ENCODE measurements around the gene CNIH1. TPM values are rescaled to one million over a fixed set of nuclear protein-coding genes. Genes with fewer than 3 reads are reported as not detected.
"Not testable (repeated sequence)": the region's sequence is repeated elsewhere in the genome, so short reads cannot be mapped to it uniquely, and the experiment has no call there.

The CNIH1 gene
- total RNA-seq, 5 donors from 2014 or later (not counting 1 experiment from before 2014, with no cell fraction given) = 39.1 to 52.7 (median 42.1) TPM

- Histone ChIP-seq H3K36me3 (ENCODE audit: control insufficient read depth in 2 of 2, extremely low read depth in 1 of 2, insufficient read depth in 1 of 2, low read length in 1 of 2) (no peaks in the 10 kb centered on the region), H3K4me1 (ENCODE audit: control insufficient read depth in 1 of 2, extremely low read depth in 1 of 2, insufficient read depth in 2 of 2, low read length in 2 of 2) (no peaks in the 10 kb centered on the region), H3K27me3 (replicated peaks in 1 of 2; ENCODE audit: control insufficient read depth in 2 of 2, extremely low read depth in 1 of 2, insufficient read depth in 2 of 2, low read length in 1 of 2) (peaks cover 0 to 17% of the 10 kb centered on the region in 2 experiments), H3K4me3 (ENCODE audit: control insufficient read depth in 1 of 2, extremely low read depth in 1 of 2, low read length in 1 of 2) (no peak overlapping the region), H3K9me3 (no peaks in the 10 kb centered on the region), H3K27ac (ENCODE audit: low read length) (no peak overlapping the region)
- peaks cover 20 to 27% of the 10 kb centered on the region in 2 donors for H3K27me3 Mint-ChIP-seq
- ChIA-PET POLR2A (no interaction called here), CTCF (no interaction called here)
- no peak overlapping the region for H3K27ac Mint-ChIP-seq
- no peaks in the 10 kb centered on the region for H3K9me3 Mint-ChIP-seq
- no peaks in the 10 kb centered on the region for H3K36me3 Mint-ChIP-seq
- no peak overlapping the region for H3K4me3 Mint-ChIP-seq
- H3K4me1 Mint-ChIP-seq = no peaks in the 10 kb centered on the region
- ATAC-seq (replicated peaks in 1 of 4) (no peak), DNase-seq (no peak)
- 100% methylated on average over 3 of the region's 5 CpGs for WGBS (ENCODE audit: insufficient coverage)
These were observed 53.8 kb downstream of the CNIH1 start for GRCh38 chr14:54387328-54387727.

GRCh38 chr14:54385556-54385955, 55.6 kb downstream of the CNIH1 start:
- Histone ChIP-seq H3K27ac (ENCODE audit: low read length) (no peak overlapping the region), H3K4me3 (ENCODE audit: control insufficient read depth in 1 of 2, extremely low read depth in 1 of 2, low read length in 1 of 2) (no peak overlapping the region), H3K27me3 (replicated peaks in 1 of 2; ENCODE audit: control insufficient read depth in 2 of 2, extremely low read depth in 1 of 2, insufficient read depth in 2 of 2, low read length in 1 of 2) (peaks cover 0 to 14% of the 10 kb centered on the region in 2 experiments), H3K4me1 (ENCODE audit: control insufficient read depth in 1 of 2, extremely low read depth in 1 of 2, insufficient read depth in 2 of 2, low read length in 2 of 2) (no peaks in the 10 kb centered on the region), H3K9me3 (no peaks in the 10 kb centered on the region), H3K36me3 (ENCODE audit: control insufficient read depth in 2 of 2, extremely low read depth in 1 of 2, insufficient read depth in 1 of 2, low read length in 1 of 2) (no peaks in the 10 kb centered on the region)
- no peak for ATAC-seq (replicated peaks in 1 of 4)
- peaks cover 18 to 24% of the 10 kb centered on the region in 2 donors for H3K27me3 Mint-ChIP-seq
- ChIA-PET CTCF (no interaction called here), POLR2A (no interaction called here)
- no peaks in the 10 kb centered on the region for H3K36me3 Mint-ChIP-seq
- H3K4me3 Mint-ChIP-seq = no peak overlapping the region
- H3K9me3 Mint-ChIP-seq = no peaks in the 10 kb centered on the region
- no peak for DNase-seq
- no peak overlapping the region for H3K27ac Mint-ChIP-seq
- H3K4me1 Mint-ChIP-seq = no peaks in the 10 kb centered on the region
- WGBS (ENCODE audit: insufficient coverage) = 92% methylated on average over 4 of the region's 4 CpGs

DNA sequence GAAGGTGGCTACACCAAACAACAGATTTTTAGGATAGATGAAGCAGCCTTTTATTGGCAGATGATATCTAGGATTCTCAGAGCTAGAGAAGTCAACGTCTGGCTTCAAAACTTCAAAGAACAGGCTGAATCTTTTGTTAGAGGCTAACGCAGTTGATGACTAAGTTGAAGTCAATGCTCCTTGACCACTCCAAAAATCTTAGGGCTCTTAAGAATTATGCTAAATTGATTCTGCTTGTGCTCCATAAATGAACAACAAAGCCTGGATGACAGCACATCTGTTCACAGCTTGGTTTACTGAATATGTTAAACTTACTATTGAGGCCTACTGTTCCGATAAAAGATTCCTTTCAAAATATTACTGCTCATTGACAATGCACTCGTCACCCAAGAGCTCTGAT, 57.3 kb downstream of the CNIH1 start:
- DNase-seq = no peak
- H3K27me3 ChIP-seq (replicated peaks in 1 of 2; ENCODE audit: control insufficient read depth in 2 of 2, extremely low read depth in 1 of 2, insufficient read depth in 2 of 2, low read length in 1 of 2) = peaks cover 0 to 5% of the 10 kb centered on the region in 2 experiments
- ChIA-PET POLR2A (no interaction called here), CTCF (no interaction called here)
- H3K27me3 Mint-ChIP-seq = peaks cover 18 to 30% of the 10 kb centered on the region in 2 donors
- H3K36me3 ChIP-seq (ENCODE audit: control insufficient read depth in 2 of 2, extremely low read depth in 1 of 2, insufficient read depth in 1 of 2, low read length in 1 of 2) = no peaks in the 10 kb centered on the region
- H3K4me1 Mint-ChIP-seq = no peaks in the 10 kb centered on the region
- H3K27ac ChIP-seq (ENCODE audit: low read length) = no peak overlapping the region
- no peak overlapping the region for H3K4me3 Mint-ChIP-seq
- WGBS (ENCODE audit: insufficient coverage) = 65% methylated on average over 2 of the region's 4 CpGs
- no peak overlapping the region for H3K27ac Mint-ChIP-seq
- ATAC-seq (replicated peaks in 1 of 4) = no peak
- no peaks in the 10 kb centered on the region for H3K4me1 ChIP-seq (ENCODE audit: control insufficient read depth in 1 of 2, extremely low read depth in 1 of 2, insufficient read depth in 2 of 2, low read length in 2 of 2)
- no peaks in the 10 kb centered on the region for H3K9me3 ChIP-seq
- H3K4me3 ChIP-seq (ENCODE audit: control insufficient read depth in 1 of 2, extremely low read depth in 1 of 2, low read length in 1 of 2) = no peak overlapping the region
- no peaks in the 10 kb centered on the region for H3K36me3 Mint-ChIP-seq
- no peaks in the 10 kb centered on the region for H3K9me3 Mint-ChIP-seq

- H3K27me3 Mint-ChIP-seq = peaks cover 4 to 10% of the 10 kb centered on the region in 2 donors
- H3K4me3 ChIP-seq (ENCODE audit: control insufficient read depth in 1 of 2, extremely low read depth in 1 of 2, low read length in 1 of 2) = no peak overlapping the region
- H3K36me3 Mint-ChIP-seq = no peaks in the 10 kb centered on the region
- H3K4me1 ChIP-seq (ENCODE audit: control insufficient read depth in 1 of 2, extremely low read depth in 1 of 2, insufficient read depth in 2 of 2, low read length in 2 of 2) = no peaks in the 10 kb centered on the region
- ATAC-seq (replicated peaks in 1 of 4) (no peak), DNase-seq (no peak)
- no peaks in the 10 kb centered on the region for H3K9me3 ChIP-seq
- peaks cover 0 to 9% of the 10 kb centered on the region in 2 experiments for H3K27me3 ChIP-seq (replicated peaks in 1 of 2; ENCODE audit: control insufficient read depth in 2 of 2, extremely low read depth in 1 of 2, insufficient read depth in 2 of 2, low read length in 1 of 2)
- no peak overlapping the region for H3K4me3 Mint-ChIP-seq
- H3K27ac Mint-ChIP-seq = no peak overlapping the region
- ChIA-PET CTCF (interaction anchor here in 1 of 2 donors (0.6 kb wide), 1 partner anchor 60 kb away, joined by 3 read pairs; no protein-coding TSS in a partner anchor), POLR2A (no interaction called here)
- no peaks in the 10 kb centered on the region for H3K4me1 Mint-ChIP-seq
- no peaks in the 10 kb centered on the region for H3K9me3 Mint-ChIP-seq
- no peaks in the 10 kb centered on the region for H3K36me3 ChIP-seq (ENCODE audit: control insufficient read depth in 2 of 2, extremely low read depth in 1 of 2, insufficient read depth in 1 of 2, low read length in 1 of 2)
- H3K27ac ChIP-seq (ENCODE audit: low read length) = no peak overlapping the region
These were observed 59.4 kb downstream of the CNIH1 start for GRCh38 chr14:54381821-54382220.

DNA sequence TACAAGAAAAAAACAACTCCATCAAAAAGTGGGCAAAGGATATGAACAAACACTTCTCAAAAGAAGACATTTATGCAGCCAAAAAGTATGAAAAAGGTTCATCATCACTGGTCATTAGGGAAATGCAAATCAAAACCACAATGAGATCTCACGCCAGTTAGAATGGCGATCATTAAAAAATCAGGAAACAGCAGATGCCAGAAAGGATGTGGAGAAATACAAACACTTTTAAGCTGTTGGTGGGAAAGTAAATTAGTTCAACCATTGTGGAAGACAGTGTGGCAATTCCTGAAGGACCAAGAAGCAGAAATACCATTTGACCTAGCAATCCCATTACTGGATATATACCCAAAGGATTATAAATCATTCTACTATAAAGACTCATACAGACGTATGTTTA, 60.6 kb downstream of the CNIH1 start:
- H3K36me3 ChIP-seq (ENCODE audit: control insufficient read depth in 2 of 2, extremely low read depth in 1 of 2, insufficient read depth in 1 of 2, low read length in 1 of 2); H3K4me1 ChIP-seq (ENCODE audit: control insufficient read depth in 1 of 2, extremely low read depth in 1 of 2, insufficient read depth in 2 of 2, low read length in 2 of 2); H3K4me3 ChIP-seq (ENCODE audit: control insufficient read depth in 1 of 2, extremely low read depth in 1 of 2, low read length in 1 of 2); H3K9me3 Mint-ChIP-seq; H3K4me1 Mint-ChIP-seq; H3K4me3 Mint-ChIP-seq; POLR2A ChIA-PET; H3K27me3 Mint-ChIP-seq; H3K27ac Mint-ChIP-seq; ATAC-seq (replicated peaks in 1 of 4); H3K27ac ChIP-seq (ENCODE audit: low read length); H3K9me3 ChIP-seq; DNase-seq; H3K36me3 Mint-ChIP-seq: not testable (repeated sequence)
- CTCF ChIA-PET = interaction anchor here in 1 of 2 donors (0.7 kb wide), 1 partner anchor 61 kb away, joined by 4 read pairs; the partner anchor contains the start of gene CNIH1
- 75% methylated on average over 2 of the region's 3 CpGs for WGBS (ENCODE audit: insufficient coverage)
- peaks cover 0 to 13% of the 10 kb centered on the region in 2 experiments for H3K27me3 ChIP-seq (replicated peaks in 1 of 2; ENCODE audit: control insufficient read depth in 2 of 2, extremely low read depth in 1 of 2, insufficient read depth in 2 of 2, low read length in 1 of 2)

GRCh38 chr14:54378893-54379292, 62.3 kb downstream of the CNIH1 start:
- H3K36me3 ChIP-seq (ENCODE audit: control insufficient read depth in 2 of 2, extremely low read depth in 1 of 2, insufficient read depth in 1 of 2, low read length in 1 of 2); H3K4me1 ChIP-seq (ENCODE audit: control insufficient read depth in 1 of 2, extremely low read depth in 1 of 2, insufficient read depth in 2 of 2, low read length in 2 of 2); H3K27me3 Mint-ChIP-seq; DNase-seq; CTCF ChIA-PET; H3K27ac Mint-ChIP-seq; H3K4me1 Mint-ChIP-seq; H3K4me3 Mint-ChIP-seq; H3K36me3 Mint-ChIP-seq; ATAC-seq (replicated peaks in 1 of 4); H3K9me3 ChIP-seq; H3K9me3 Mint-ChIP-seq; H3K27ac ChIP-seq (ENCODE audit: low read length); POLR2A ChIA-PET; H3K4me3 ChIP-seq (ENCODE audit: control insufficient read depth in 1 of 2, extremely low read depth in 1 of 2, low read length in 1 of 2): not testable (repeated sequence)
- H3K27me3 ChIP-seq (replicated peaks in 1 of 2; ENCODE audit: control insufficient read depth in 2 of 2, extremely low read depth in 1 of 2, insufficient read depth in 2 of 2, low read length in 1 of 2) = peaks cover 0 to 13% of the 10 kb centered on the region in 2 experiments
- no CpG with 5 or more reads among the region's 5 CpGs for WGBS (ENCODE audit: insufficient coverage)

DNA sequence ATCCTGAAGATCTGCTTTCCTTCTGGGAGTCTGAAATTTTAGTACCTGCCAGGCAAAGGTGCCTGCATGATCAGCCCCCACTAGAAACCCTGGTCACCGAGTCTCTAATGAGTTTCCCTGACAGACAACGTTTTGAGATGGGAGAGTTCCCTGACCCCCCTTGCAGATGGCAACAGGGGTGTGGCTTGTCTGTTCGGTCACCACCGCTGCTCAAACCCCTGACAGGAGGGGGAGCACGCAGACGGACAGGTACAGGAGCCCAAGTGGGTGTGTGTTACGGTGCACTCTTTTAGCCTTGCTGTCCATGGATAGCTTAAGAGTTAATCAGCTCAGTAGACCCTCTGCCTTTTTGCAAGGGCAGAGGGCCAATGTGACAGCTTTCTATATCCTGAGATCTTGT, 63.7 kb downstream of the CNIH1 start:
- WGBS (ENCODE audit: insufficient coverage) = 80% methylated on average over 7 of the region's 7 CpGs
- ATAC-seq (replicated peaks in 1 of 4) (no peak), DNase-seq (no peak)
- Mint-ChIP-seq H3K9me3 (no peaks in the 10 kb centered on the region), H3K27me3 (peaks cover 6 to 10% of the 10 kb centered on the region in 2 donors), H3K4me3 (no peak overlapping the region), H3K27ac (no peak overlapping the region), H3K4me1 (no peaks in the 10 kb centered on the region), H3K36me3 (no peaks in the 10 kb centered on the region)
- no peaks in the 10 kb centered on the region for H3K9me3 ChIP-seq
- POLR2A ChIA-PET = no interaction called here
- no peaks in the 10 kb centered on the region for H3K4me1 ChIP-seq (ENCODE audit: control insufficient read depth in 1 of 2, extremely low read depth in 1 of 2, insufficient read depth in 2 of 2, low read length in 2 of 2)
- H3K4me3 ChIP-seq (ENCODE audit: control insufficient read depth in 1 of 2, extremely low read depth in 1 of 2, low read length in 1 of 2) = no peak overlapping the region
- peaks cover 0 to 16% of the 10 kb centered on the region in 2 experiments for H3K27me3 ChIP-seq (replicated peaks in 1 of 2; ENCODE audit: control insufficient read depth in 2 of 2, extremely low read depth in 1 of 2, insufficient read depth in 2 of 2, low read length in 1 of 2)
- no peaks in the 10 kb centered on the region for H3K36me3 ChIP-seq (ENCODE audit: control insufficient read depth in 2 of 2, extremely low read depth in 1 of 2, insufficient read depth in 1 of 2, low read length in 1 of 2)
- CTCF ChIA-PET = no interaction called here
- no peak overlapping the region for H3K27ac ChIP-seq (ENCODE audit: low read length)

Measured in T-cell (primary cell).